ENCODE results near the gene ACP1. TPM values are rescaled to one million over a fixed set of nuclear protein-coding genes. Genes with fewer than 3 reads are reported as not detected.

Gene ACP1
- total RNA-seq, 1 experiment from 2014 or later = 90.9 TPM

DNA sequence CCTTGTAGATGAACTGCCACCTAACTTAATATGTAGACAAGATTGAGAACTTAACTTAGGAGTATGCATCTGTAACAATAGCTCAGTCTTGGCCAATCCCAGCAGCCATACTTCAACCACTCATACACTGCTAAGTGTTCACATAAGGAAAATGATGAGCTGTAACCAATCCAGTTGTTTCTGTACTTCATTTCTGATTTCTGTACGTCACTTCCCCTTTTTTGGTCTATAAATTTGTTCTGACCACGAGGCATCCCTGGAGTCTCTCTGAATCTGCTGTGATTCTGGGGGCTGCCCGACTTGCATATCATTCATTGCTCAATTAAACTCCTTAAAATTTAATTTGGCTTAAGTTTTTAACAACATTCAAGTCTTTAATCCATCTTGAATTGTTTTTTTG lies 7.3 kb upstream of the ACP1 start:
- TF ChIP-seq SIN3A (IDR thresholded peaks at IDR 0.05; ENCODE audit: borderline replicate concordance, insufficient read depth, low read depth, low read length) (no peak), TCF7L2 (IDR thresholded peaks at IDR 0.05; ENCODE audit: low read depth, low read length) (no peak), POLR2AphosphoS5 (IDR thresholded peaks at IDR 0.05; ENCODE audit: low read depth, low read length) (no peak)
- TF ChIP-seq, protein P1, sequence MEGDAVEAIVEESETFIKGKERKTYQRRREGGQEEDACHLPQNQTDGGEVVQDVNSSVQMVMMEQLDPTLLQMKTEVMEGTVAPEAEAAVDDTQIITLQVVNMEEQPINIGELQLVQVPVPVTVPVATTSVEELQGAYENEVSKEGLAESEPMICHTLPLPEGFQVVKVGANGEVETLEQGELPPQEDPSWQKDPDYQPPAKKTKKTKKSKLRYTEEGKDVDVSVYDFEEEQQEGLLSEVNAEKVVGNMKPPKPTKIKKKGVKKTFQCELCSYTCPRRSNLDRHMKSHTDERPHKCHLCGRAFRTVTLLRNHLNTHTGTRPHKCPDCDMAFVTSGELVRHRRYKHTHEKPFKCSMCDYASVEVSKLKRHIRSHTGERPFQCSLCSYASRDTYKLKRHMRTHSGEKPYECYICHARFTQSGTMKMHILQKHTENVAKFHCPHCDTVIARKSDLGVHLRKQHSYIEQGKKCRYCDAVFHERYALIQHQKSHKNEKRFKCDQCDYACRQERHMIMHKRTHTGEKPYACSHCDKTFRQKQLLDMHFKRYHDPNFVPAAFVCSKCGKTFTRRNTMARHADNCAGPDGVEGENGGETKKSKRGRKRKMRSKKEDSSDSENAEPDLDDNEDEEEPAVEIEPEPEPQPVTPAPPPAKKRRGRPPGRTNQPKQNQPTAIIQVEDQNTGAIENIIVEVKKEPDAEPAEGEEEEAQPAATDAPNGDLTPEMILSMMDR (IDR thresholded peaks at IDR 0.05) = no peak
- TF ChIP-seq, protein P2, sequence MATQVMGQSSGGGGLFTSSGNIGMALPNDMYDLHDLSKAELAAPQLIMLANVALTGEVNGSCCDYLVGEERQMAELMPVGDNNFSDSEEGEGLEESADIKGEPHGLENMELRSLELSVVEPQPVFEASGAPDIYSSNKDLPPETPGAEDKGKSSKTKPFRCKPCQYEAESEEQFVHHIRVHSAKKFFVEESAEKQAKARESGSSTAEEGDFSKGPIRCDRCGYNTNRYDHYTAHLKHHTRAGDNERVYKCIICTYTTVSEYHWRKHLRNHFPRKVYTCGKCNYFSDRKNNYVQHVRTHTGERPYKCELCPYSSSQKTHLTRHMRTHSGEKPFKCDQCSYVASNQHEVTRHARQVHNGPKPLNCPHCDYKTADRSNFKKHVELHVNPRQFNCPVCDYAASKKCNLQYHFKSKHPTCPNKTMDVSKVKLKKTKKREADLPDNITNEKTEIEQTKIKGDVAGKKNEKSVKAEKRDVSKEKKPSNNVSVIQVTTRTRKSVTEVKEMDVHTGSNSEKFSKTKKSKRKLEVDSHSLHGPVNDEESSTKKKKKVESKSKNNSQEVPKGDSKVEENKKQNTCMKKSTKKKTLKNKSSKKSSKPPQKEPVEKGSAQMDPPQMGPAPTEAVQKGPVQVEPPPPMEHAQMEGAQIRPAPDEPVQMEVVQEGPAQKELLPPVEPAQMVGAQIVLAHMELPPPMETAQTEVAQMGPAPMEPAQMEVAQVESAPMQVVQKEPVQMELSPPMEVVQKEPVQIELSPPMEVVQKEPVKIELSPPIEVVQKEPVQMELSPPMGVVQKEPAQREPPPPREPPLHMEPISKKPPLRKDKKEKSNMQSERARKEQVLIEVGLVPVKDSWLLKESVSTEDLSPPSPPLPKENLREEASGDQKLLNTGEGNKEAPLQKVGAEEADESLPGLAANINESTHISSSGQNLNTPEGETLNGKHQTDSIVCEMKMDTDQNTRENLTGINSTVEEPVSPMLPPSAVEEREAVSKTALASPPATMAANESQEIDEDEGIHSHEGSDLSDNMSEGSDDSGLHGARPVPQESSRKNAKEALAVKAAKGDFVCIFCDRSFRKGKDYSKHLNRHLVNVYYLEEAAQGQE (IDR thresholded peaks at IDR 0.05; ENCODE audit: insufficient read depth in 1 of 2, low read depth in 2 of 2, low read length in 1 of 2) = no peak
- Histone ChIP-seq H3K9me3 (ENCODE audit: control insufficient read depth, insufficient read depth, low read depth, low read length) (peaks cover 17% of the 10 kb centered on the region), H3K4me3 (ENCODE audit: low read depth in 2 of 2, low read length in 2 of 2) (no peak overlapping the region), H3K36me3 (ENCODE audit: control insufficient read depth, insufficient read depth, low read length) (no peaks in the 10 kb centered on the region), H3K27me3 (ENCODE audit: control insufficient read depth, insufficient read depth, low read length) (no peaks in the 10 kb centered on the region), H3K27ac (ENCODE audit: low read length) (no peak overlapping the region), H3K4me1 (ENCODE audit: control insufficient read depth, insufficient read depth, low read length) (no peaks in the 10 kb centered on the region)
- ChIA-PET POLR2A (no interaction called here), CTCF (no interaction called here)
- DNase-seq (ENCODE audit: low read depth, low spot score) (no peak), ATAC-seq (no peak)
- no TSS peak for BruUV-seq (replicated peaks)
- in situ Hi-C loops (cut with HindIII; ENCODE audit: low pct_unique_long_range_greater_than_20kb, low sequenced_read_pairs) (no loop called here), intact Hi-C loops (cut with micrococcal nuclease; ENCODE audit: unreplicated experiment) (no loop called here)

DNA sequence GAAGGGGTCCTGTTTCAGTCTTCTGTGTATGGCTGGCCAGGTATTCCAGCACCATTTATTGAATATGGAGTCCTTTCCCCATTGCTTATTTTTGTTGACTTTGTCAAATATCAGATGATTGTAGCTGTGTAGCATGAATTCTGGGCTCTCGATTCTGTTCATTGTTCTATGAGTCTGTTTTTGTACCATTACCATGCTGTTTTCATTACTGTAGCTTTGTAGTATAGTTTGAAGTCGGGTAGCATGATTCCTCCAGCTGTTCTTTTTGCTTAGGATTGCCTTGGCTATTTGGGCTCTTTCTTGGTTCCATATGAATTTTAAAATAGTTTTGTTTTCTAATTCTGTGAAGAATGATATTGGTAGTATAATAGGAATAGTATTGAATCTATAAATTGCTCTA lies 6.9 kb upstream of the ACP1 start:
- Histone ChIP-seq H3K36me3 (ENCODE audit: control insufficient read depth, insufficient read depth, low read length) (no peaks in the 10 kb centered on the region), H3K27ac (ENCODE audit: low read length) (no peak overlapping the region), H3K27me3 (ENCODE audit: control insufficient read depth, insufficient read depth, low read length) (no peaks in the 10 kb centered on the region), H3K4me1 (ENCODE audit: control insufficient read depth, insufficient read depth, low read length) (no peaks in the 10 kb centered on the region), H3K9me3 (ENCODE audit: control insufficient read depth, insufficient read depth, low read depth, low read length) (peaks cover 17% of the 10 kb centered on the region), H3K4me3 (ENCODE audit: low read depth in 2 of 2, low read length in 2 of 2) (no peak overlapping the region)
- DNase-seq (ENCODE audit: low read depth, low spot score) (no peak), ATAC-seq (no peak)
- POLR2A ChIA-PET = no interaction called here
- in situ Hi-C loops (cut with HindIII; ENCODE audit: low pct_unique_long_range_greater_than_20kb, low sequenced_read_pairs) (no loop called here), intact Hi-C loops (cut with micrococcal nuclease; ENCODE audit: unreplicated experiment) (no loop called here)
- TF ChIP-seq, protein P2 (IDR thresholded peaks at IDR 0.05; ENCODE audit: insufficient read depth in 1 of 2, low read depth in 2 of 2, low read length in 1 of 2) = no peak
- TF ChIP-seq, protein P1 (IDR thresholded peaks at IDR 0.05) = no peak
- TF ChIP-seq POLR2AphosphoS5 (IDR thresholded peaks at IDR 0.05; ENCODE audit: low read depth, low read length) (no peak), TCF7L2 (IDR thresholded peaks at IDR 0.05; ENCODE audit: low read depth, low read length) (no peak), SIN3A (IDR thresholded peaks at IDR 0.05; ENCODE audit: borderline replicate concordance, insufficient read depth, low read depth, low read length) (no peak)
- CTCF ChIA-PET = no interaction called here
- TSS peak; percentile 4 for BruUV-seq (replicated peaks)

Measured in Panc1 (cell line).